Posterior cingulate gyrus (tissue), 11 donors: ENCODE results near the gene RICTOR.

ENCODE experiments used
- DNase-seq, 10 donors: peaks; one replicate each; pipeline versions ENCODE4 v3.0.0 to v3.0.0-alpha.2; 2020 to 2021; ENCODE audit warnings: mixed read lengths in 3 of 10
- intact Hi-C: fragments of 100-400 bp; cut with DNase I; formaldehyde crosslinking; loops from one replicate; pipeline ENCODE4 v1.15.1; 2023

Gene RICTOR

DNA sequence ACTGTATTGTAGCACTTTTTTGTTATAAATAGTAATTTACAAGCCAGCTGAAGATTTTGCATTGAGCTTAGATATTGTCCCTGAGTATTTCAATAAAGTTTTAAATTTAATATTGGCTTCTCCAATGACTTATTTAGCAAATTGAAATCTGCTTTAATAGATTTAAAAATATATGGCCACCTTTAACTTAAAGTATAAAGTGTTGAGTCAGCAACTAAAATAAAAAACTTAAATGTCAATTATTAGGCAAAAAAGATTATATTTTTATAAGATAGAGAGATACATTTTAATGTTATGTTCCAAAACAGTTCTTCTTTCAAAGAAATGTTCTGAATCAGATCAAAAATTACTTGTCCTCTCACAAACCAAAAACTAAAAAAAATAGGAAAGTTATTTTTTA, 167.7 kb downstream of the RICTOR start:
- intact Hi-C loops: no loop called here
- DNase-seq: no peak

- intact Hi-C loops: no loop called here
Observed at GRCh38 chr5:38905516-38905915, 168.7 kb downstream of the RICTOR start.

DNA sequence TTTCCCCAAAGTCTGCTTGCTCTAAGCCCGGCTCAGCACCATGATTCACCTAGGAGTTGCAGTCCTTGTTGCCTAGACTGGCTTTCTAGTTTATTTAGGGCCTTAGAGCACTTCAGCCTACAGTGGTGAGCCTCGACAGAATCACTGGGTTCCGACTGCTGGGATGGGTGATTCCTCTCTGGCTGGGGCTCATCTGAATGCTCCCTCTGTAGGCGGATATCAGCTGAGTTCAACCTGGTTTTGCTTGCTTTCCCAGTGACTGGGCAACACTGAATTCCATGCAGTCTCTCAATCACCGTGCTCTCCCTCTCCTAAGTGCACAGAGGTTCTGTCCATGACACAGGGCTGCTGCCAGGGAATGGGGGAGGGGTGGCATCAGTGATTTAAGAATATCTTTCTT, 174.3 kb downstream of the RICTOR start:
- no peak for DNase-seq
- intact Hi-C loops: no loop called here

More at GRCh38 chr5:38905516-38905915, 168.7 kb downstream of the RICTOR start:
- DNase-seq: no peak

GRCh38 chr5:38896760-38897159, 177.4 kb downstream of the RICTOR start:
- DNase-seq: no peak
- intact Hi-C loops: no loop called here

DNA sequence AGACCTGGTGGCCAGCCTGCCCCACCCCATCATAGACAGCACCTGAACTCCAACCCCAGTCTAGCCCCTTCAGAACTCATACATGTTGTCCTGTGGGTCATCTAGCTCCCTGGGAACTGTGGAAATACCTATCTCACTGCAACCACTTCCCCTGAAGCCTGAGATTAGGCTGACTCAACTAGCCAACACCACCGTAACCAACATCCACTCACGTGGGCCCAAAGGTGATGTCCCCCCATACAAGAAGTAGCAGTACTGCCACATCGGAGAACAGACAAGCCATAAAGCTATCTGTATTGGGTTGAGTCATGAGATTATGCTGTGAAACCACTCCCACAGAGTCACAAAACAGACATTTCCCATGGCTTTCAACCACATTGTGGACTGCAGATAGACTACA, 181.8 kb downstream of the RICTOR start:
- intact Hi-C loops: no loop called here
- no peak for DNase-seq

GRCh38 chr5:38891563-38891962, 182.6 kb downstream of the RICTOR start:
- intact Hi-C loops: no loop called here
- no peak for DNase-seq

GRCh38 chr5:38889424-38889823, 184.8 kb downstream of the RICTOR start:
- intact Hi-C loops: no loop called here
- no peak for DNase-seq

DNA sequence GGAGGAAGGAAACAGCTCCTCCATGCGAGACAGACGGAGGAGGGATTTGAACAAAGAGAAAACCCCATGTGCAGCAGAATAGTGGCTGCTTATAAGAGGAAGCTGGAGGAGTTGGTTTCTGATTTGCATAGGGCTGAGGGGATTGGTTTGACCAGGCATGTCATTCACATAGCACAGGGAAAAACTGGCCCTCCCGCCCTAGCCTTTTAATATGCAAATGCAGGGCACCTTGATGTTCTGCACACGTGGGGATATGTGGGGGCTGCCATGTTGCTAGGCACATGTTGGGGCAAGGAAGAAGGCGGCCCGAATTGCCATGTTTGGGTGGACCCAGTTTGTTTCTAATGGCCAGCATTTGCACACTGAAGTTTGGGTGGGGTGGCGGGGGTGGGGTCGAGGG, 186.2 kb downstream of the RICTOR start:
- intact Hi-C loops: no loop called here
- no peak for DNase-seq
